SK-N-SH (cell line): Measurements from ENCODE around the gene COL8A1. TPM values are rescaled to one million over a fixed set of nuclear protein-coding genes. Genes with fewer than 3 reads are reported as not detected.

Experiments
- CTCF ChIA-PET: fragments of 300-600, 350-600 bp; formaldehyde crosslinking; extraction: SDS; loops from one replicate; lab custom pipeline; 2021; lab: Yijun Ruan, JAX
- POLR2A ChIA-PET: fragments of 350-600 bp; sonication (Branson Sonifier 250); formaldehyde crosslinking; extraction: SDS; loops from one replicate; lab custom pipeline; 2020; ENCODE audit warnings: antibody characterized with exemption, inconsistent platforms; lab: Yijun Ruan, JAX
- DNase-seq: peaks from one replicate; pipeline ENCODE4 v3.0.0; 2012
- H2AFZ ChIP-seq: fragments of 200-600 bp; sonication (generic); 2 replicates; pipeline ENCODE4 v1.8.1; 2016; ENCODE audit warnings: antibody characterized with exemption, mild to moderate bottlenecking, low read depth
- H3F3A ChIP-seq: fragments of 200-600 bp; sonication (generic); replicated peaks from 2 replicates; pipeline ENCODE3; 2016; ENCODE audit warnings: antibody characterized with exemption, mild to moderate bottlenecking; ENCODE audit not compliant: insufficient read depth
- H3K27ac ChIP-seq, 2 experiments: fragments of 200-500 bp in 1 of 2; fragments of 200-600 bp in 1 of 2; sonication (Bioruptor generic) in 1 of 2; sonication (generic), shearing (Covaris generic) in 1 of 2; 2 replicates each; pipeline versions ENCODE4 v1.5.1 to v1.6.1; 2014 to 2016; ENCODE audit warnings: low read depth in 2 of 2, inconsistent platforms in 1 of 2, low read length in 1 of 2, mild to moderate bottlenecking in 1 of 2, mixed read lengths in 1 of 2
- H3K27me3 ChIP-seq: fragments of 200-600 bp; sonication (generic), shearing (Covaris generic); 2 replicates; pipeline ENCODE4 v1.6.1; 2016; ENCODE audit warnings: mixed run types; ENCODE audit not compliant: insufficient read depth
- H3K36me3 ChIP-seq, 2 experiments: fragments of 200-500 bp in 1 of 2; fragments of 200-600 bp in 1 of 2; sonication (Bioruptor generic) in 1 of 2; sonication (generic) in 1 of 2; replicated peaks in 1 of 2; 2 replicates each; pipeline versions ENCODE3 to v1.5.1; 2014 to 2016; ENCODE audit warnings: low read length in 1 of 2, mild to moderate bottlenecking in 1 of 2; ENCODE audit not compliant: insufficient read depth in 2 of 2, control insufficient read depth in 1 of 2
- H3K4me1 ChIP-seq, 2 experiments: fragments of 200-500 bp in 1 of 2; fragments of 200-600 bp in 1 of 2; sonication (Bioruptor generic) in 1 of 2; sonication (generic), shearing (Covaris generic) in 1 of 2; 2 replicates each; pipeline versions ENCODE4 v1.5.1 to v1.6.1; 2014 to 2016; ENCODE audit warnings: low read depth in 1 of 2, low read length in 1 of 2, mixed run types in 1 of 2; ENCODE audit not compliant: insufficient read depth in 2 of 2, control insufficient read depth in 1 of 2
- H3K4me2 ChIP-seq: fragments of 200-600 bp; sonication (generic), shearing (Covaris generic); 2 replicates; pipeline ENCODE4 v1.6.1; 2017; ENCODE audit warnings: mixed run types
- H3K4me3 ChIP-seq, 2 experiments: fragments of 200-500 bp in 1 of 2; fragments of 200-600 bp in 1 of 2; sonication (Bioruptor generic) in 1 of 2; sonication (generic), shearing (Covaris generic) in 1 of 2; 2 replicates each; pipeline versions ENCODE4 v1.5.1 to v1.8.1; 2014 to 2016; ENCODE audit warnings: low read depth in 2 of 2, inconsistent platforms in 1 of 2, low read length in 1 of 2, mild to moderate bottlenecking in 1 of 2, mixed read lengths in 1 of 2, moderate library complexity in 1 of 2
- H3K79me2 ChIP-seq: fragments of 200-600 bp; sonication (generic); 2 replicates; pipeline ENCODE4 v1.8.1; 2017; ENCODE audit warnings: mild to moderate bottlenecking; ENCODE audit not compliant: insufficient read depth
- H3K9ac ChIP-seq: fragments of 200-600 bp; sonication (generic); 2 replicates; pipeline ENCODE4 v1.6.1; 2017; ENCODE audit warnings: mixed run types
- H3K9me2 ChIP-seq: fragments of 200-600 bp; sonication (generic); 2 replicates; pipeline ENCODE4 v1.6.1; 2017; ENCODE audit warnings: mixed run types
- H3K9me3 ChIP-seq: fragments of 200-600 bp; sonication (generic); 2 replicates; pipeline ENCODE4 v1.6.1; 2017; ENCODE audit warnings: mixed run types, mild to moderate bottlenecking, moderate library complexity
- H4K20me1 ChIP-seq: fragments of 200-600 bp; sonication (generic); 2 replicates; pipeline ENCODE4 v1.6.1; 2017; ENCODE audit warnings: mild to moderate bottlenecking, mixed run types; ENCODE audit not compliant: insufficient read depth
- EP300 ChIP-seq, 2 experiments: IDR thresholded peaks; 2 replicates each; pipeline versions ENCODE4 v1.4.0 to v1.6.1; 2012; ENCODE audit warnings: borderline replicate concordance in 1 of 2, low read depth in 1 of 2, low read length in 1 of 2
- FOSL2 ChIP-seq: IDR thresholded peaks from 2 replicates; pipeline ENCODE4 v1.4.0; 2012; ENCODE audit warnings: low read depth, mild to moderate bottlenecking, moderate library complexity, borderline replicate concordance
- JUND ChIP-seq: IDR thresholded peaks from 2 replicates; pipeline ENCODE4 v1.4.0; 2012
- POLR2AphosphoS5 ChIP-seq: IDR thresholded peaks from 2 replicates; pipeline ENCODE4 v1.6.1; 2012; ENCODE audit warnings: low read depth, low read length
- RAD21 ChIP-seq: IDR thresholded peaks from 2 replicates; pipeline ENCODE4 v1.6.1; 2012; ENCODE audit warnings: mild to moderate bottlenecking, low read length
- RCOR1 ChIP-seq: fragments of 150-350 bp; IDR thresholded peaks from 2 replicates; pipeline ENCODE4 v1.6.1; 2017; ENCODE audit warnings: antibody characterized with exemption, low read length
- RXRA ChIP-seq: IDR thresholded peaks from 2 replicates; pipeline ENCODE4 v1.4.0; 2012; ENCODE audit warnings: low read depth, mild to moderate bottlenecking, borderline replicate concordance
- TCF12 ChIP-seq: IDR thresholded peaks from 2 replicates; pipeline ENCODE4 v1.4.0; 2012
- TEAD4 ChIP-seq: IDR thresholded peaks from 2 replicates; pipeline ENCODE4 v1.4.0; 2012; ENCODE audit warnings: mild to moderate bottlenecking, borderline replicate concordance; ENCODE audit not compliant: insufficient read depth
- WGBS: methylation state at CpG from one replicate; pipeline ENCODE4 v1.1.6; 2017; ENCODE audit warnings: low lambda C conversion rate; 5-methylcytosine and 5-hydroxymethylcytosine counted together
- polyA plus RNA-seq, 3 experiments: library from polyadenylated mRNA; depleted of rRNA; stranded (reverse); fragments of >200 nt; gene quantifications; 2 replicates each; pipeline ENCODE4 v1.2.3, GENCODE V29; 2012
- TF ChIP-seq, protein P1 (sequence below): fragments of 150-350 bp; IDR thresholded peaks from 2 replicates; pipeline ENCODE4 v1.6.1; 2016; ENCODE audit warnings: mild to moderate bottlenecking, low read depth, low read length
- TF ChIP-seq, protein P2 (sequence below): fragments of 200-600 bp; sonication (generic); IDR thresholded peaks from 2 replicates; pipeline ENCODE4 v1.6.1; 2017; ENCODE audit warnings: antibody characterized with exemption, mild to moderate bottlenecking, moderate library complexity
- TF ChIP-seq, protein P3 (sequence below): IDR thresholded peaks from 2 replicates; pipeline ENCODE4 v1.4.0; 2012; ENCODE audit warnings: low read depth
- TF ChIP-seq, protein P4 (sequence below): IDR thresholded peaks from 2 replicates; pipeline ENCODE4 v1.6.1; 2012; ENCODE audit warnings: mild to moderate bottlenecking, low read depth, low read length, moderate library complexity
- TF ChIP-seq, protein P5 (sequence below): IDR thresholded peaks from 2 replicates; pipeline ENCODE4; 2012

Gene COL8A1
- polyA plus RNA-seq, 1 of the 3 experiments (the other 2 are of a cell fraction): 4.0 TPM

DNA sequence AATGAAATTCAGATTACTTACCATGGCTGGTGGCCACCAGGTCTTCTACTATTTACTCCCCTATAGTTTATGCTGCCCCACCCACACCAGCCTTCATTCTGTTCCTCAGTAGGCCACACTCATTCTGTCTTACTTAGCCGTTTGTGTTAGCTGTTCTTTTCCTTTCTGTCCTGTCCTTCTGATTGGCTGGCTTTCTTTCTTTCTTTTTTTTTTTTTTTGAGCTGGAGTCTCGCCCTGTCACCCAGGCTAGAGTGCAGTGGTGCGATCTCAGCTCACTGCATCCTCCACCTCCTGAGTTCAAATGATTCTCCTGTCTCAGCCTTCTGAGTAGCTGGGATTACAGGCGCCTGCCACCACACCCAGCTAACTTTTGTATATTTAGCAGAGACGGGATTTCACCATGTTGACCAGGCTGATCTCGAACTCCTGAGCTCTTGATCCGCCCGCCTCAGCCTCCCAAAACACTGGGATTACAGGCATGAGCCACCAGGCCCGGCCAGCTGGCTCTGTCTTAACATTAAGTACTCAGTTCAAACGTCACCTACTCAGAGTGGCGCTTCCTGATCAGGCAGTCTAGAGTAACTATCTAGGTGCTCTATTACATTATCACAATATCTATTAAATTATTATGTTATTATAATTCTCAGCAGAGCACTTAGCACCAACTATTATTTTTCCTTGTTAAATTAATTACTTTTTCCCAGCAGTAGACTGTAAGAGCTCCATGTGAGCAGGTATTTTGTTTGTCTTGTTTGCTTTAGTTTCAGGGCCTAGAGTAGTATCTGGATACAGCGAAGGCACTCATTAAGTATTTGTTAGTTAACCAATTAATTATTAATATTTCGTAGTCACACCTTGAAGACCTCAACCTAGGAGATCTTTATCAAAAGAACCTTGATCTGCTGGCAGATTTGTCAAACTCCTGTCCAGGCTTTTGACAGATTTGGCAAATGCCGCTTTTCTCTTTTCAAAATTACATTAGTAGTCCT, 185.6 kb downstream of the COL8A1 start:
- Histone ChIP-seq H4K20me1 (no peaks in the 10 kb centered on the region), H3F3A (peaks cover 31% of the 10 kb centered on the region), H3K4me2 (no peak overlapping the region), H3K9ac (peak overlapping the region; percentile 4; the same call in 1 of the 2 replicates), H3K27me3 (no peaks in the 10 kb centered on the region), H2AFZ (no peak overlapping the region), H3K9me2 (no peaks in the 10 kb centered on the region)
- WGBS: 85% methylated on average over 13 of the region's 14 CpGs
- TF ChIP-seq, protein P1, sequence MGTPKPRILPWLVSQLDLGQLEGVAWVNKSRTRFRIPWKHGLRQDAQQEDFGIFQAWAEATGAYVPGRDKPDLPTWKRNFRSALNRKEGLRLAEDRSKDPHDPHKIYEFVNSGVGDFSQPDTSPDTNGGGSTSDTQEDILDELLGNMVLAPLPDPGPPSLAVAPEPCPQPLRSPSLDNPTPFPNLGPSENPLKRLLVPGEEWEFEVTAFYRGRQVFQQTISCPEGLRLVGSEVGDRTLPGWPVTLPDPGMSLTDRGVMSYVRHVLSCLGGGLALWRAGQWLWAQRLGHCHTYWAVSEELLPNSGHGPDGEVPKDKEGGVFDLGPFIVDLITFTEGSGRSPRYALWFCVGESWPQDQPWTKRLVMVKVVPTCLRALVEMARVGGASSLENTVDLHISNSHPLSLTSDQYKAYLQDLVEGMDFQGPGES: no peak
- no peak for TF ChIP-seq RCOR1
- TF ChIP-seq RAD21: no peak
- TF ChIP-seq, protein P2, sequence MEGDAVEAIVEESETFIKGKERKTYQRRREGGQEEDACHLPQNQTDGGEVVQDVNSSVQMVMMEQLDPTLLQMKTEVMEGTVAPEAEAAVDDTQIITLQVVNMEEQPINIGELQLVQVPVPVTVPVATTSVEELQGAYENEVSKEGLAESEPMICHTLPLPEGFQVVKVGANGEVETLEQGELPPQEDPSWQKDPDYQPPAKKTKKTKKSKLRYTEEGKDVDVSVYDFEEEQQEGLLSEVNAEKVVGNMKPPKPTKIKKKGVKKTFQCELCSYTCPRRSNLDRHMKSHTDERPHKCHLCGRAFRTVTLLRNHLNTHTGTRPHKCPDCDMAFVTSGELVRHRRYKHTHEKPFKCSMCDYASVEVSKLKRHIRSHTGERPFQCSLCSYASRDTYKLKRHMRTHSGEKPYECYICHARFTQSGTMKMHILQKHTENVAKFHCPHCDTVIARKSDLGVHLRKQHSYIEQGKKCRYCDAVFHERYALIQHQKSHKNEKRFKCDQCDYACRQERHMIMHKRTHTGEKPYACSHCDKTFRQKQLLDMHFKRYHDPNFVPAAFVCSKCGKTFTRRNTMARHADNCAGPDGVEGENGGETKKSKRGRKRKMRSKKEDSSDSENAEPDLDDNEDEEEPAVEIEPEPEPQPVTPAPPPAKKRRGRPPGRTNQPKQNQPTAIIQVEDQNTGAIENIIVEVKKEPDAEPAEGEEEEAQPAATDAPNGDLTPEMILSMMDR: no peak
- TF ChIP-seq FOSL2: no peak
- TF ChIP-seq, all 33 proteins: peak for 0
- peaks cover 0 to 9% of the 10 kb centered on the region in 2 experiments for H3K4me1 ChIP-seq
- H3K27ac ChIP-seq: peak overlapping the region in 1 of 2 experiments; percentile 63; a peak in 1 of 4 replicates
- H3K36me3 ChIP-seq: no peaks in the 10 kb centered on the region
- no peak for DNase-seq
- ChIA-PET POLR2A (no interaction called here), CTCF (interaction anchor here (1.1 to 4.1 kb wide), 4 partner anchors 8 to 430 kb away, joined by 3 to 38 read pairs (median 16); no protein-coding TSS in a partner anchor)
- peaks cover 58% of the 10 kb centered on the region for H3K79me2 ChIP-seq
- H3K9me3 ChIP-seq: no peaks in the 10 kb centered on the region
- H3K4me3 ChIP-seq: no peak overlapping the region

DNA sequence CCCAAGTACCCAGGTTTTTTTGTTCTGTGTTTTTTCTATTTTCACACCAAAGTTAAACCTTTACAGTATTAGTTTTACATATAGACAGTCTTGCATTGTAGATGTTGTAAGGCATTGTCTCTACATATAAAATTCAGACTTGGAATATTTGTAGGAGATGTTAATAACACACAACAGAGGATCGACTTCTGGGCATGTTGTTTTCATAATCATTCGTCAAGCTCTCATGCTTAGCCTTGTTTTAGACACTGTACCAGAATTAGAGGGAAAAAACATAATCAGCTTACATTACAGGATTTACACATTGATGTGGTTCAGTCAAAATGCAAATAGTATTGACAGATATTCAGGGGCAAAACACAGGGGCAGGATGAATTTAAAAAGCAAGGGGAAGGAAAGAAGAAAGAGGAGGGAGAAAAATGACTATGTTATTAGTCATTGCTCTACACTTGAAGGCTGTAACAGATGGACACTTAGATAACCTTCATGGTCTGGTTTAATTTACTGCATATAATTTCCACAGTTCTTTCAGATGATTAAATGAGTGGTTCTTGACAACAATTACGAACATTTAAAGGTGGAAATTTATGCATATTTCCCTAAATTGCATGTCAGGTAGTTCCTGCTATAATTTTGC, 186.7 kb downstream of the COL8A1 start:
- Histone ChIP-seq H3K36me3 (no peaks in the 10 kb centered on the region), H4K20me1 (no peaks in the 10 kb centered on the region), H3K9me2 (no peaks in the 10 kb centered on the region), H3K9me3 (no peaks in the 10 kb centered on the region), H3K27ac (peak overlapping the region; percentile 29 to 63; a peak in 3 of 4 replicates), H3K79me2 (peaks cover 53% of the 10 kb centered on the region; the same call in 1 of the 2 replicates), H3K27me3 (no peaks in the 10 kb centered on the region), H3F3A (peaks cover 31% of the 10 kb centered on the region), H2AFZ (peak overlapping the region; percentile 23; the same call in 1 of the 2 replicates), H3K4me3 (no peak overlapping the region), H3K9ac (peak overlapping the region; percentile 4; the same call in 1 of the 2 replicates), H3K4me2 (peak overlapping the region; percentile 23; the same call in 1 of the 2 replicates), H3K4me1 (peaks cover 0 to 9% of the 10 kb centered on the region in 2 experiments)
- ChIA-PET POLR2A (no interaction called here), CTCF (interaction anchor here (0.6 to 3.2 kb wide), 4 partner anchors 17 to 1522 kb away, joined by 3 to 22 read pairs (median 6); no protein-coding TSS in a partner anchor)
- peak; percentile 29; the same call in 1 of the 2 replicates for TF ChIP-seq TEAD4
- peak in 1 of 2 experiments; percentile 60; a peak in 1 of 4 replicates for TF ChIP-seq EP300 (IDR thresholded peaks at IDR 0.05; ENCODE audit: borderline replicate concordance in 1 of 2, low read depth in 1 of 2, low read length in 1 of 2)
- TF ChIP-seq, protein P3, sequence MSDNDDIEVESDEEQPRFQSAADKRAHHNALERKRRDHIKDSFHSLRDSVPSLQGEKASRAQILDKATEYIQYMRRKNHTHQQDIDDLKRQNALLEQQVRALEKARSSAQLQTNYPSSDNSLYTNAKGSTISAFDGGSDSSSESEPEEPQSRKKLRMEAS: no peak
- peak; percentile 75; the same call in 1 of the 2 replicates for TF ChIP-seq TCF12
- peak; percentile 34; the same call in 1 of the 2 replicates for TF ChIP-seq POLR2AphosphoS5
- peak; percentile 89 for TF ChIP-seq JUND
- TF ChIP-seq, protein P4, sequence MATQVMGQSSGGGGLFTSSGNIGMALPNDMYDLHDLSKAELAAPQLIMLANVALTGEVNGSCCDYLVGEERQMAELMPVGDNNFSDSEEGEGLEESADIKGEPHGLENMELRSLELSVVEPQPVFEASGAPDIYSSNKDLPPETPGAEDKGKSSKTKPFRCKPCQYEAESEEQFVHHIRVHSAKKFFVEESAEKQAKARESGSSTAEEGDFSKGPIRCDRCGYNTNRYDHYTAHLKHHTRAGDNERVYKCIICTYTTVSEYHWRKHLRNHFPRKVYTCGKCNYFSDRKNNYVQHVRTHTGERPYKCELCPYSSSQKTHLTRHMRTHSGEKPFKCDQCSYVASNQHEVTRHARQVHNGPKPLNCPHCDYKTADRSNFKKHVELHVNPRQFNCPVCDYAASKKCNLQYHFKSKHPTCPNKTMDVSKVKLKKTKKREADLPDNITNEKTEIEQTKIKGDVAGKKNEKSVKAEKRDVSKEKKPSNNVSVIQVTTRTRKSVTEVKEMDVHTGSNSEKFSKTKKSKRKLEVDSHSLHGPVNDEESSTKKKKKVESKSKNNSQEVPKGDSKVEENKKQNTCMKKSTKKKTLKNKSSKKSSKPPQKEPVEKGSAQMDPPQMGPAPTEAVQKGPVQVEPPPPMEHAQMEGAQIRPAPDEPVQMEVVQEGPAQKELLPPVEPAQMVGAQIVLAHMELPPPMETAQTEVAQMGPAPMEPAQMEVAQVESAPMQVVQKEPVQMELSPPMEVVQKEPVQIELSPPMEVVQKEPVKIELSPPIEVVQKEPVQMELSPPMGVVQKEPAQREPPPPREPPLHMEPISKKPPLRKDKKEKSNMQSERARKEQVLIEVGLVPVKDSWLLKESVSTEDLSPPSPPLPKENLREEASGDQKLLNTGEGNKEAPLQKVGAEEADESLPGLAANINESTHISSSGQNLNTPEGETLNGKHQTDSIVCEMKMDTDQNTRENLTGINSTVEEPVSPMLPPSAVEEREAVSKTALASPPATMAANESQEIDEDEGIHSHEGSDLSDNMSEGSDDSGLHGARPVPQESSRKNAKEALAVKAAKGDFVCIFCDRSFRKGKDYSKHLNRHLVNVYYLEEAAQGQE: no peak
- TF ChIP-seq FOSL2: peak; percentile 74
- peak; percentile 69; the same call in 1 of the 2 replicates for TF ChIP-seq RXRA
- TF ChIP-seq, protein P5, sequence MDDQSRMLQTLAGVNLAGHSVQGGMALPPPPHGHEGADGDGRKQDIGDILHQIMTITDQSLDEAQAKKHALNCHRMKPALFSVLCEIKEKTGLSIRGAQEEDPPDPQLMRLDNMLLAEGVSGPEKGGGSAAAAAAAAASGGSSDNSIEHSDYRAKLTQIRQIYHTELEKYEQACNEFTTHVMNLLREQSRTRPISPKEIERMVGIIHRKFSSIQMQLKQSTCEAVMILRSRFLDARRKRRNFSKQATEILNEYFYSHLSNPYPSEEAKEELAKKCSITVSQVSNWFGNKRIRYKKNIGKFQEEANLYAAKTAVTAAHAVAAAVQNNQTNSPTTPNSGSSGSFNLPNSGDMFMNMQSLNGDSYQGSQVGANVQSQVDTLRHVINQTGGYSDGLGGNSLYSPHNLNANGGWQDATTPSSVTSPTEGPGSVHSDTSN: peak; percentile 81
- 49% methylated on average over 3 of the region's 3 CpGs for WGBS
- DNase-seq: no peak
